HG03558 (cell line): Measurements from ENCODE around the gene FUT6.
"Not testable (repeated sequence)": the region's sequence is repeated elsewhere in the genome, so short reads cannot be mapped to it uniquely, and the experiment has no call there.

ENCODE experiments used
- ATAC-seq: cut with Tn5 transposase; IDR thresholded peaks from one replicate; pipeline ENCODE4 v1.9.1; 2021; ENCODE audit warnings: moderate number of reproducible peaks; ENCODE audit not compliant: unreplicated experiment; ENCODE audit errors: extremely low read depth

FUT6 gene

DNA sequence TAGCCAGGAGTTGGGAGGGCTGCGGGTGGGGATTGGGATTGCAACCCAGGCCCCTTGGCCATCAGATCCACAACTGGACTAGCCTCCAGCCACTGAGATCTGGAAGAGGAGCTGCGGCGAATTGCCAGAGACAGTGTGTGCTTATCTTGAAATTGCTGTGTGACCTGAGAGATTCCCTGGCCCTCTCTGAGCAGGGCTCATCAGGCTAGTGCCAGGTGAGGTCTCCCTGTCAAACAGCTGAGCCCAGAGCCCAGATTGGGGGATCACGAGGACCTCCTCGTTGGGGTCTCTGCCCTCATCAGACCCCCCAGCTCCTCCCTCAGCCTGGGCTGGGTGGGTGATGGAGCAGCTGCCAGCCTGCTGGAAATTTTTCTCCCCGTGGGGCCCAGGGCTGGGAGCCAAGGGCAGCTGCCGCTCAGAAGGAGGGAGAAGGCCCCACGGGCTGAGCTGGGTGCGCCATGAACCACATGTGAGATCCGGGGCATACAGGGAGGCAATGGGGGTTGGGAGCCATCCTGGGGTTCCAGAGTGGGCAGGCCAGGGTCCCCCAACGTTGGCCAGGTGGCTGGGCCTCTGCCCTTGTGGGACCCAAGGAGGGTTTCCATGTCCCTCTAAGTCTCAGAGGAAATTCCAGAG lies 23.6 kb upstream of the FUT6 start:
- no peak for ATAC-seq

DNA sequence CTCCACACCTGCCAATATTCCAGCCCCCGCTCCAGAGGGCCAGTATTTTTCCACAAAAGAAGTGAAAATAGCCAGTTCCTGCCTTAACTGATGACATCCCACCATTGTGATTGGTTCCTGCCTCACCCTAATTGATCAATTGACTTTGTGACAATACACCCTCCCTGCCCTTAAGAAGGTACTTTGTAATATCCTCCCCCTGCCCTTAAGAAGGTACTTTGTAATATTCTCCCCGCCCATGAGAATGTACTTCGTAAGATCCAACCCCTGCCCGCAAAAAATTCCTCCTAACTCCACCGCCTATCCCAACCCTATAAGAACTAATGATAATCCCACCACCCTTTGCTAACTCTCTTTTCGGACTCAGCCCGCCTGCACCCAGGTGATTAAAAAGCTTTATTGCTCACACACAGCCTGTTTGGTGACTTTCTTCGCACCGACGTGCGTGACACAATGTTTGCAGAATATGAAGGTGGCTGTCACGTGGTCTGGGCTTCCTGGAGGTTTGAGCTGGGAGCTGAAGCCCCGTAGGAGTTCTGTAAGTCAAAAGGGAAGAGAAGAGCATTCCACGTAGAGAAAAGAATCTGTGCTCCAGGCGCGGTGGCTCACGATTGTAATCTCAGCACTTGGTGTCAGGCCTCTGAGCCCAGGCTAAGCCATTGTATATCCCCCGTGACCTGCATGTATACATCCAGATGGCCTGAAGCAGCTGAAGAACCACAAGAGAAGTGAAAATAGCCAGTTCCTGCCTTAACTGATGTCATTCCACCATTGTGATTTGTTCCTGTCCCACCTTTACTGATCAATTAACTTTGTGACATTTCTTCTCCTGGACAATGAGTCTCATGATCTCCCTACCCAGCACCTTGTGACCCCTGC lies 17.9 kb upstream of the FUT6 start:
- no peak for ATAC-seq

GRCh38 chr19:5855151-5855550 lies 15.6 kb upstream of the FUT6 start:
- not testable (repeated sequence) for ATAC-seq

GRCh38 chr19:5854121-5854520 lies 14.6 kb upstream of the FUT6 start:
- not testable (repeated sequence) for ATAC-seq

DNA sequence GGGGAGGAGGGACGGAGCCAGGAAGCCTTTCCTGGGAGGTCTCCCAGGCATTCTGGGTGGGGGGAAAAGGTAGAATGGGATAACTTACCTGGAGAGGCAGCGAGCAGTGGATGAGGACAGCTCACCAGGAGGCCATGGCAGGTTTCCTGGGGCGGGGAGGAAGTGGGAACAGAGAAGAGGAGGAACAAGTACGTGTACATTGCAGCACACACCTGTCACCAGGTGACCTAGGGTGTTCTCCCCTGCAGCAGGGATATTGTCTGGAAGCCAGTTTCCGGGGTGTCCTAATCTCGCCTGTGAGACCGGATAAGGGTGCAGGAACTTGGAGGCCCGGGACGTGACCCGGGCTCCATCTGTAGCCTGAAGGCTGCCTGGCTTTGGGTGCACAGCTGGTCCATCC lies 11.8 kb upstream of the FUT6 start, which contains the start of gene FUT3:
FUT3 (minus strand) TSS at position 148 of the 400 bp plus-strand sequence.
- no peak for ATAC-seq

DNA sequence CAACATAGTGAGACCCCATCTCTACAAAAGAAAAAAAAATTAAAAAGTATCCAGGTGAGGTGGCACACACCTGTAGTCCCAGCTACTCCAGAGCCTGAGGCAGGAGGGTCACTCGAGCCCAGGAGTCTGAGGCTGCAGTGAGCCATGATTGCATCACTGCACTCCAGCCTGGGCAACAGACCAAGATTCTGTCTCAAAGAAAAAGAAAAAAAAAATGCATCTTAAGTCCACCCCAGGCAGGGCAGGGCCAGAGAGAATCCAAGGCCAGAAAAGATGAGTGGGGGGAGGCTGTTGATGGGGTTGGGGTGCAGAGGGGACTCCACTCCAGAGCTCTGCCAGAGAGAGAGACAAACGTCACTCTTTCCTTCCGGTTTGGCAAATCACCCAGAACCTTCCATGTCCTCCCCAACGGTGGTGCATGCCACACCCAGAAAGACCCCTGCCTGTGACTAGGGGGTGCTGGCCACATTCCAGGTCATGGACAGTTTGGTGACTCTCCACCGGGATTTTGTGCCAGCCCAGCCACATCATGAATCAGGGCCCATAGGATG lies 11.3 kb upstream of the FUT6 start:
- no peak for ATAC-seq

DNA sequence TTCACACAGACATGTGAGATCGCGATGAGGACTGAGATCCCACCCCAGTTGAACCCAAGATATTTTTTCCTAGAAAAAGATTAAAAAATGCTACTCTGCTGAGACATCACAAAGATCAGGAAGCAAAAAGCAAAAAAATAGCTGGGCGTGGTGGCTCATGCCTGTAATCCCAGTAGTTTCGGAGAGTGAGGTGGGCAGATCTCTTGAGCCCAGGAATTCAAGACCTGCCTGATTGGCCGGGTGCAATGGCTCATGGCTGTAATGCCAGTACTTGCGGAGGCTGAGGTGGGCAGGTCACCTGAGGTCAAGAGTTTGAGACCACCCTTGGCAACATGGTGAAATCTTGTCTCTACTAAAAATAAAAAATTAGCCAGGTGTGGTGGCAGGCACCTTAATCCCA lies 10.7 kb upstream of the FUT6 start:
- no peak for ATAC-seq

GRCh38 chr19:5848621-5849020 lies 9.1 kb upstream of the FUT6 start:
- ATAC-seq = not testable (repeated sequence)

DNA sequence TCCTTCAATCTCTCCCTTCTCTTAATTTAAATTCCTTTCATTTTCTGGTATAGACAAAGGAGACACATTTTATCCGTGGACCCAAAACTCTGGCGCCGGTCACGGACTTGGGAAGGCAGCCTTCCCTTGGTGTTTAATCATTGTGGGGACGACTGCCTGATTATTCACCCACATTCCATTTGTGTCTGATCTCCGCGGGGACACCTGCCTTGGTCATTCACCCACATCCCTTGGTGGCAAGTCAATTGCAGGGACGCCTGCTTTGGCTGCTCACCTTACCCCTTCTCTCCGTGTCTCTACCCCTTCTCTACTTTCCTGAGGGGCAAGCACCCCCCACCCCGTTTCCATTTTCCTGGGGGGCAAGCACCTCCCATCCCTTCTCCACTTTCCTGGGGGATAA lies 8.3 kb upstream of the FUT6 start:
- ATAC-seq = not testable (repeated sequence)

DNA sequence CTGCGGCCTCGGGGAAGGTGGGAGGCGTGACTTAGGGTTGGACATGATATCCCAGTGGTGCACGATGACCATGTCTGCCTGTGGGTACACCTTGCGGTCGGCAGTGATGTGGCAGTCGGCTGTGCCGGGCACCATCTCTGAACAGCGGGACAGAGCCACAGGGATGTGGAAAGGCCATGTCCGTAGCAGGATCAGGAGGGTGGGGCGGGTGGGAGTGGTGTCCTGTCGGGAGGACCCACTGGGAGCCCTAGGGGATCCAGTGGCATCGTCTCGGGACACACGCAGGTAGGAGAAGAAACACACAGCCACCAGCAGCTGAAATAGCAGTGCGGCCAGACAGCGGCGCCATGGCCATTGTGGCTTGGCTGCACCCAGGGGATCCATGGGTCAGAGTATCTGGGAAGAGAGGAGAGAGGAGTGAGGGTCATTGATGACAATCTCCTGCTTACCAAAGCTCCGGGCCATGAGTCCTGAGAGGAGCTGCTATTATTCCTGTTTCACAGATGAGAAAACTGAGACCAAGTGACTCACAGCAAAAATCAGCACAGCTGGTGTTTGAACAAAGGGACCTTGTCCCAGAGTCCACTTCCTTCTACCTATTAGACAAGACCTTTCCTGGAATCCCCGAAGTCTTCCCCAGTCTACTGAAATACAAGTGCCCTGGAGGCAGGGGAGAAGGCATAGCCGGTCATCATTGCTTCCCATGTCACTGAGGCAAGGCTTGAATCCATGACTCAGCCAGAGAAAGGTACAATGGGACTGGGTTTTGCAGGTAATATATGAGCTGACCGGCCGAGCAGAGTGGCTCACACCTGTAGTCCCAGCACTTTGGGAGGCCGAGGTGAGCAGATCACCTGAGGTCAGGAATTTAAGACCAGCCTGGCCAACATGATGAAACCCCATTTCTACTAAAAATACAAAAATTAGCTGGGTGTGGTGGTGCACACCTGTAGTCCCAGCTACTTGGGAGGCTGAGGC lies 5.2 kb upstream of the FUT6 start:
- ATAC-seq = no peak

GRCh38 chr19:5843295-5843927 lies 3.9 kb upstream of the FUT6 start:
- no peak for ATAC-seq

- ATAC-seq = not testable (repeated sequence)
Measured at GRCh38 chr19:5841735-5842111, 2.2 kb upstream of the FUT6 start.

- ATAC-seq = no peak
Measured at GRCh38 chr19:5838353-5839064, 993 bp downstream of the FUT6 start.

- ATAC-seq = no peak
Measured at GRCh38 chr19:5837761-5838352, 1.6 kb downstream of the FUT6 start.

DNA sequence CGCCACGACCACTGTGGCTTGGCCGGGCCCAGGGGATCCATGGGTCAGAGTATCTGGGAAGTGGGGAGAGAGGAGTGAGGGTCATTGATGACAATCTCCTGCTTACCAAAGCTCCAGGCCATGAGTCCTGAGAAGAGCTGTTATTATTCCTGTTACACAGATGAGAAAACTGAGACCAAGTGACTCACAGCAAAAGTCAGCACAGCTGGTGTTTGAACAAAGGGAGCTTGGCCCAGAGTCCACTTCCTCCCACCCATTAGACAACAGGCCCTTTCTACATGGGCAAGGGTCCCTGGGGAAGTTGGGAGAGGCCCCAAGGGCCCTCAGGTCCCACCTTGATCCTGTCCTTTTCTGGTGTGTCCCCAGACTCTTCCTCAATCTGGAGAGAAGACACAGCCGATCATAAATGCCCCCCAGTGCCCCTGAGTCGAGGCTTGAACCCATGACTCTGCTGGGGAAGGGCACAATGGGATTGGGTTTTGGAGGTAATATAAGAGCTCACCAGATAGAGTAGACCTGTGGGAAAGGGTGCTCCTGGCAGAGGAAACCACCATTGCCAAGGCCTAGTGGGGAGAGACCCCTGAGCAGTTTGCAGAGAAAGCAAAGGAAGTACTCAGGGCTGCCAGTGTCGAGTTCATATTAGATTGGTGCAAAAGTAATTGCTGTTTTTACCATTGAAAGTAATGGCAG lies 6.8 kb downstream of the FUT6 start:
- no peak for ATAC-seq

- ATAC-seq = no peak
Measured at GRCh38 chr19:5832061-5832460, 7.4 kb downstream of the FUT6 start.

GRCh38 chr19:5831159-5831558 lies 8.3 kb downstream of the FUT6 start:
- no peak for ATAC-seq
